ENCODE measurements around the gene RFC1. TPM values are rescaled to one million over a fixed set of nuclear protein-coding genes. Genes with fewer than 3 reads are reported as not detected.

RFC1 gene
- total and polyA plus RNA-seq, 2 of the 4 experiments (the other 2 are of a cell fraction) = 18.4 to 49.3 TPM

DNA sequence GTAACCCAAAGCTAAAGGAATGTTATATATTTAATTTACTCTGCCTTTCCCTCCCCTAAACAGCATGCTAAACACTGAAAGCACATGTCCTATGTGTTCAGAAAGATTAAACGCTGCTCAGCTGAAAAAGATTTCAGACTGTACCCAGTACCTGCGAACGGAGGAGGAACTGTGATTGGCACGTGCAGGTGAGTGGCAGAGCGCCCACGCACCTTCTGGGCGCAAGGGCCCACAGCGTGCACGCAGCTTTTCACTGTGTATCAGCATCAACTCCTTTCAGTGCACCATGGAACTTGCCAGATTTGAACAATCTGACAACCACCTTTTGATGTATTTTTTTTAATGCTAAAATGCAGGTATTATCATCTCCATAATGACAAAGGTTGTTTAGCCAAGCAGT, 87.7 kb downstream of the RFC1 start:
- Histone ChIP-seq H4K5ac (ENCODE audit: low read depth, low read length) (no peak overlapping the region), H3K9me3 (ENCODE audit: control insufficient read depth, insufficient read depth, low read length) (no peaks in the 10 kb centered on the region), H3K23ac (ENCODE audit: low read depth, low read length) (no peak overlapping the region), H2AK9ac (replicated peaks; ENCODE audit: low read depth, low read length, poor library complexity) (no peak overlapping the region), H3K56ac (ENCODE audit: extremely low read depth, insufficient read depth, low read length) (no peak overlapping the region), H4K91ac (ENCODE audit: insufficient read depth, low read depth, low read length) (no peak overlapping the region), H2BK120ac (ENCODE audit: low read depth, low read length) (no peak overlapping the region), H3K4me2 (ENCODE audit: low read depth, low read length) (no peak overlapping the region), H3K9ac (ENCODE audit: low read depth, low read length) (no peak overlapping the region), H4K20me1 (ENCODE audit: insufficient read depth, low read length) (no peaks in the 10 kb centered on the region), H3K27ac (ENCODE audit: insufficient read depth, low read length) (no peak overlapping the region), H3K36me3 (ENCODE audit: control insufficient read depth, insufficient read depth, low read length) (peaks cover 23% of the 10 kb centered on the region), H2BK5ac (ENCODE audit: low read depth, low read length, poor library complexity, severe bottlenecking) (no peak overlapping the region), H2AK5ac (ENCODE audit: low read depth, low read length) (no peak overlapping the region), H3K4ac (ENCODE audit: low read depth, low read length) (no peak overlapping the region), H3K79me1 (ENCODE audit: low read depth in 1 of 2, low read length in 2 of 2) (no peaks in the 10 kb centered on the region), H3K18ac (ENCODE audit: low read depth, low read length) (no peak overlapping the region), H3K4me1 (ENCODE audit: control insufficient read depth, insufficient read depth, low read length) (no peaks in the 10 kb centered on the region), H2BK15ac (ENCODE audit: low read depth, low read length) (no peak overlapping the region), H4K8ac (ENCODE audit: low read depth in 2 of 2, low read length in 2 of 2) (no peak overlapping the region), H3K27me3 (ENCODE audit: control insufficient read depth, insufficient read depth, low read length) (no peaks in the 10 kb centered on the region), H2BK20ac (ENCODE audit: low read depth, low read length) (no peak overlapping the region), H3K9me1 (ENCODE audit: insufficient read depth, low read length) (peaks cover 14% of the 10 kb centered on the region), H2AFZ (replicated peaks; ENCODE audit: low read length, poor library complexity) (no peak overlapping the region), H3K14ac (replicated peaks; ENCODE audit: low read depth, low read length) (no peak overlapping the region), H3K4me3 (ENCODE audit: insufficient read depth, low read depth, low read length) (no peak overlapping the region)
- BruUV-seq (replicated peaks) = no TSS peak
- ATAC-seq (ENCODE audit: low read depth) = no peak
- no peak for TF ChIP-seq MAZ (IDR thresholded peaks at IDR 0.05; ENCODE audit: borderline replicate concordance, low read depth, low read length)
- no peak for TF ChIP-seq RFX5 (IDR thresholded peaks at IDR 0.05; ENCODE audit: low read depth, low read length)
- TF ChIP-seq, protein P1, sequence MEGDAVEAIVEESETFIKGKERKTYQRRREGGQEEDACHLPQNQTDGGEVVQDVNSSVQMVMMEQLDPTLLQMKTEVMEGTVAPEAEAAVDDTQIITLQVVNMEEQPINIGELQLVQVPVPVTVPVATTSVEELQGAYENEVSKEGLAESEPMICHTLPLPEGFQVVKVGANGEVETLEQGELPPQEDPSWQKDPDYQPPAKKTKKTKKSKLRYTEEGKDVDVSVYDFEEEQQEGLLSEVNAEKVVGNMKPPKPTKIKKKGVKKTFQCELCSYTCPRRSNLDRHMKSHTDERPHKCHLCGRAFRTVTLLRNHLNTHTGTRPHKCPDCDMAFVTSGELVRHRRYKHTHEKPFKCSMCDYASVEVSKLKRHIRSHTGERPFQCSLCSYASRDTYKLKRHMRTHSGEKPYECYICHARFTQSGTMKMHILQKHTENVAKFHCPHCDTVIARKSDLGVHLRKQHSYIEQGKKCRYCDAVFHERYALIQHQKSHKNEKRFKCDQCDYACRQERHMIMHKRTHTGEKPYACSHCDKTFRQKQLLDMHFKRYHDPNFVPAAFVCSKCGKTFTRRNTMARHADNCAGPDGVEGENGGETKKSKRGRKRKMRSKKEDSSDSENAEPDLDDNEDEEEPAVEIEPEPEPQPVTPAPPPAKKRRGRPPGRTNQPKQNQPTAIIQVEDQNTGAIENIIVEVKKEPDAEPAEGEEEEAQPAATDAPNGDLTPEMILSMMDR (conservative IDR thresholded peaks at IDR 0.05; ENCODE audit: low read depth, low read length) = no peak
- TF ChIP-seq MXI1 (IDR thresholded peaks at IDR 0.05; ENCODE audit: borderline replicate concordance, low read depth, low read length) = no peak
- TF ChIP-seq FOS (IDR thresholded peaks at IDR 0.05; ENCODE audit: low read depth, low read length) = no peak
- TF ChIP-seq POLR2A (IDR thresholded peaks at IDR 0.05; ENCODE audit: low read depth, low read length) = no peak
- TF ChIP-seq SMC3 (IDR thresholded peaks at IDR 0.05; ENCODE audit: low read depth, low read length) = no peak
- no peak for TF ChIP-seq RCOR1 (IDR thresholded peaks at IDR 0.05; ENCODE audit: insufficient replicate concordance, low read length)
- no peak for TF ChIP-seq CHD1 (IDR thresholded peaks at IDR 0.05; ENCODE audit: low read depth, low read length)
- TF ChIP-seq MAFK (IDR thresholded peaks at IDR 0.05; ENCODE audit: low read depth, low read length) = no peak
- no peak for TF ChIP-seq RAD21 (IDR thresholded peaks at IDR 0.05; ENCODE audit: low read length)
- TF ChIP-seq BHLHE40 (IDR thresholded peaks at IDR 0.05; ENCODE audit: low read depth, low read length) = no peak
- TF ChIP-seq, protein P2, sequence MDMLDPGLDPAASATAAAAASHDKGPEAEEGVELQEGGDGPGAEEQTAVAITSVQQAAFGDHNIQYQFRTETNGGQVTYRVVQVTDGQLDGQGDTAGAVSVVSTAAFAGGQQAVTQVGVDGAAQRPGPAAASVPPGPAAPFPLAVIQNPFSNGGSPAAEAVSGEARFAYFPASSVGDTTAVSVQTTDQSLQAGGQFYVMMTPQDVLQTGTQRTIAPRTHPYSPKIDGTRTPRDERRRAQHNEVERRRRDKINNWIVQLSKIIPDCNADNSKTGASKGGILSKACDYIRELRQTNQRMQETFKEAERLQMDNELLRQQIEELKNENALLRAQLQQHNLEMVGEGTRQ (IDR thresholded peaks at IDR 0.05; ENCODE audit: low read depth, low read length) = no peak
- no peak for TF ChIP-seq NFE2L2 (IDR thresholded peaks at IDR 0.05; ENCODE audit: low read depth, low read length)
- TF ChIP-seq, protein P3, sequence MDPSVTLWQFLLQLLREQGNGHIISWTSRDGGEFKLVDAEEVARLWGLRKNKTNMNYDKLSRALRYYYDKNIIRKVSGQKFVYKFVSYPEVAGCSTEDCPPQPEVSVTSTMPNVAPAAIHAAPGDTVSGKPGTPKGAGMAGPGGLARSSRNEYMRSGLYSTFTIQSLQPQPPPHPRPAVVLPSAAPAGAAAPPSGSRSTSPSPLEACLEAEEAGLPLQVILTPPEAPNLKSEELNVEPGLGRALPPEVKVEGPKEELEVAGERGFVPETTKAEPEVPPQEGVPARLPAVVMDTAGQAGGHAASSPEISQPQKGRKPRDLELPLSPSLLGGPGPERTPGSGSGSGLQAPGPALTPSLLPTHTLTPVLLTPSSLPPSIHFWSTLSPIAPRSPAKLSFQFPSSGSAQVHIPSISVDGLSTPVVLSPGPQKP (IDR thresholded peaks at IDR 0.05; ENCODE audit: borderline replicate concordance, low read depth, low read length) = no peak
- TF ChIP-seq CEBPB (IDR thresholded peaks at IDR 0.05; ENCODE audit: low read depth, low read length) = no peak
- dilution Hi-C loops (cut with HindIII; ENCODE audit: low sequenced_read_pairs, unreplicated experiment) (no loop called here), intact Hi-C loops (cut with micrococcal nuclease) (no loop called here), in situ Hi-C loops (cut with MboI; ENCODE audit: low sequenced_read_pairs) (no loop called here)
- CTCF ChIA-PET = no interaction called here
- POLR2A ChIA-PET (ENCODE audit: unreplicated experiment) = no interaction called here
- WGBS, 2 experiments (ENCODE audit: extremely low coverage in 2 of 2, insufficient read length in 1 of 2) = no CpG with 5 or more reads among the region's 9 CpGs
- DNase-seq = no peak

All from IMR-90 (cell line).